GM12891 (cell line): ENCODE results near the gene TULP4.
"Not testable (repeated sequence)": the region's sequence is repeated elsewhere in the genome, so short reads cannot be mapped to it uniquely, and the experiment has no call there.

Source experiments
- PAX5 ChIP-seq: IDR thresholded peaks from 2 replicates; pipeline ENCODE4 v1.6.1; 2011; ENCODE audit warnings: low read length, moderate library complexity, mild to moderate bottlenecking; ENCODE audit not compliant: insufficient read depth, severe bottlenecking
- POLR2A ChIP-seq: IDR thresholded peaks from 2 replicates; pipeline ENCODE4 v1.6.1; 2011; ENCODE audit warnings: low read depth, low read length, control low read depth
- POLR2AphosphoS5 ChIP-seq: IDR thresholded peaks from 2 replicates; pipeline ENCODE4 v1.6.1; 2011; ENCODE audit warnings: low read depth, low read length, control low read depth
- POU2F2 ChIP-seq: IDR thresholded peaks from 2 replicates; pipeline ENCODE4 v1.6.1; 2011; ENCODE audit warnings: low read depth, mild to moderate bottlenecking, control low read depth, low read length, moderate library complexity
- TAF1 ChIP-seq: IDR thresholded peaks from 2 replicates; pipeline ENCODE4 v1.6.1; 2011; ENCODE audit warnings: low read depth, low read length, control low read depth

GRCh38 chr6:158295976-158296853, 16.1 kb upstream of the TULP4 start:
- not testable (repeated sequence) for TF ChIP-seq POLR2A, TAF1, POLR2AphosphoS5, PAX5, POU2F2
